ENCODE results near the gene TMC4.

DNA sequence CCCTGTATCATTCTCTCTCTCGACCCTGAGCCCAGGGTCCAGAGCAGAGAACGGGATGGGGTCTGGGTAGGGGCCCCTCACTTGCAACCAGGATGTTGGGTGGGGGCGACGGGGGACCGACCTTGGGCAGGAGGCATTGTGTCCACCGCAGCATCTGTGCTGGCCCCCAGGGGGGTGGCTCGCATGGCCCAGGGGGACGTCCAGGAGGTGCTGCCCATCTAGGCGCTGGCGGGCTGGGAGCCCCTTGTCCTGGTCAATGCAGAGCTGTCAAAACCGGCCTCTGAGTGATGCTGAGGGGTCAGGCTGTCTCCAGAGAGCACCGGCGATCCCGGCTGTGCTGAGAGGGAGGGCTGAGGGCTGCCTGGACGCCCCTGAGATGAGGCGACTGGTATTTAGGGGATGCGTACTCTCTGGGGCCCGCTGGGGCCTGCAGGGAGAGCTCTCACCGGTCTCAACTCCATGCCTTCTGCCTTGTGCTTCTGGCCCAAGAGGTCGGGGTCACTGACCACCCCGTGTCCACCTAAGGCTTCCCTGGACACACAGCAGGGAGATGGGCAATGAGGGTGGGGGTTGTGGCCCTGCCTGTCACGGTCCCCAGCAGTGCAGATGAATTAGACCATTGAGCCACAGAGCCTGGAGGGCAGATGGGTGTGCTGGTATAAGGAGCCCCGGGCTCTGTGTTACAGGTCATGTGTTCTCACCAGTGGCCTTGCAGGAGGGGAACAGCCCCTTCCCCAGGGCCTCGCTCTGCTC is 36.3 kb upstream of the TMC4 start:
- no peak for TF ChIP-seq POLR2A (IDR thresholded peaks at IDR 0.05; ENCODE audit: low read length)
- TF ChIP-seq GATA1 (IDR thresholded peaks at IDR 0.05; ENCODE audit: low read depth, low read length) = no peak

Data from erythroblast (primary cell).